Tibial nerve (tissue), 4 donors: Measurements from ENCODE around the gene MEIOB. TPM values are rescaled to one million over a fixed set of nuclear protein-coding genes. Genes with fewer than 3 reads are reported as not detected.

ENCODE experiments used
- DNase-seq, 2 donors: peaks; one replicate each; pipeline ENCODE4 v3.0.0-alpha.2; 2019; ENCODE audit warnings: low spot score in 2 of 2
- H3K27ac ChIP-seq, 4 donors: fragments of 200-600 bp; sonication (generic) in 3 of 4; one replicate each; pipeline ENCODE4 v1.5.1; 2017 to 2019; ENCODE audit warnings: mild to moderate bottlenecking in 1 of 4
- H3K27me3 ChIP-seq, 2 donors: fragments of 200-600 bp; sonication (generic) in 1 of 2; one replicate each; pipeline versions ENCODE4 v1.5.1 to v1.6.0; 2017 to 2019
- H3K36me3 ChIP-seq, 3 donors: fragments of 200-600 bp; sonication (generic); one replicate each; pipeline ENCODE4 v1.5.1; 2018 to 2019
- H3K4me1 ChIP-seq, 4 donors: fragments of 200-600 bp; sonication (generic) in 3 of 4; one replicate each; pipeline ENCODE4 v1.5.1; 2017 to 2019
- H3K4me3 ChIP-seq, 4 donors: fragments of 200-600 bp; sonication (generic) in 3 of 4; one replicate each; pipeline ENCODE4 v1.5.1; 2017 to 2019; ENCODE audit warnings: mild to moderate bottlenecking in 1 of 4, moderate library complexity in 1 of 4
- H3K9me3 ChIP-seq, 4 donors: fragments of 200-600 bp; sonication (generic) in 3 of 4; one replicate each; pipeline ENCODE4 v1.5.1; 2017 to 2019
- EP300 ChIP-seq, 2 donors: sonication (generic); formaldehyde crosslinking; IDR thresholded peaks; one replicate each; pipeline ENCODE4 v1.6.1; 2017; ENCODE audit warnings: antibody characterized with exemption in 2 of 2, mild to moderate bottlenecking in 1 of 2
- POLR2A ChIP-seq, 2 donors: fragments of 450-650 bp; IDR thresholded peaks; one replicate each; pipeline ENCODE4 v1.6.1; 2017; ENCODE audit warnings: antibody characterized with exemption in 2 of 2, mild to moderate bottlenecking in 2 of 2, moderate library complexity in 2 of 2
- WGBS, 2 donors: methylation state at CpG; one replicate each; pipeline ENCODE4 v1.1.5; 2018; 5-methylcytosine and 5-hydroxymethylcytosine counted together
- total RNA-seq, 4 donors: library from RNA; depleted of rRNA; stranded (reverse); fragments of >200 nt; gene quantifications; one replicate each; pipeline ENCODE4 v1.1.0, GENCODE V29; 2016
- TF ChIP-seq, protein P1 (sequence below), 5 experiments: fragments of 200-600 bp in 3 of 5; fragments of 450-650 bp in 2 of 5; sonication (generic) in 3 of 5; IDR thresholded peaks; one replicate each; pipeline ENCODE4 v1.5.1; 2016 to 2019; ENCODE audit warnings: antibody characterized with exemption in 5 of 5, mild to moderate bottlenecking in 3 of 5, moderate library complexity in 2 of 5

The MEIOB gene
- total RNA-seq, 4 donors from 2014 or later, result not detected

DNA sequence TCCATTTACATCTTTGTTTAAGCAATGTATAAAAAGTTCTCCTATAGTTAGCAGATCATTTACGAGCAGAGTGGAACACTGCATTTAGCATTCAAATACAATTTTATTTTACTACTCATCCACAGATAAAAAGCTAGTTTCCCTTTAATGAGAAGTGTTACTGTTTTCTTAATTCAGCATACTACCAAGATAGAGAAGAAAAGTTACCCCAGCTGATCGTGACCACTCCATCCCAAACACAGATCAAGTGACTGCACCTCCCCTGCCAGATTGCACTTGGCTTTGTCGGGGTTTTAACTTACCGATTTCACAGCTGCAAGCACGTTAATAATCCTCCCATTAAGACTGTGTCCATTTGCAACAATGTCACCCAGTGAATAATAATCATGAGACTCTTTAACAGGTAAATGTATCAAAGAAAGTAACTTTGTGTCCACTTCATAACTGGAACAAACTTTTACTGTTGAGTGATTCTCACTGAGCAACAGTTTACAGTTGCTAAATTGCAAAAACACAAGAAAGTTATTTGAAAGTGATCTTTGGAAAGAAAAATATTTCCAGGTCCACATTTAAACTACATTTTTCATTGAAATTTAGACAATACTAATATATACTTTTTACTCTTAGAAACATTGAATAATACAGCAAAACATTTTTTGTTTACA, 14.4 kb downstream of the MEIOB start:
- Histone ChIP-seq H3K36me3 (no peaks in the 10 kb centered on the region), H3K9me3 (no peaks in the 10 kb centered on the region), H3K27me3 (peaks cover 0 to 71% of the 10 kb centered on the region in 2 donors), H3K27ac (no peak overlapping the region), H3K4me1 (no peaks in the 10 kb centered on the region), H3K4me3 (no peak overlapping the region)
- WGBS, 2 donors, result 29 to 38% methylated on average over 5 of the region's 5 CpGs
- DNase-seq, result no peak
- TF ChIP-seq EP300 (IDR thresholded peaks at IDR 0.05) (no peak), POLR2A (IDR thresholded peaks at IDR 0.05) (no peak)

DNA sequence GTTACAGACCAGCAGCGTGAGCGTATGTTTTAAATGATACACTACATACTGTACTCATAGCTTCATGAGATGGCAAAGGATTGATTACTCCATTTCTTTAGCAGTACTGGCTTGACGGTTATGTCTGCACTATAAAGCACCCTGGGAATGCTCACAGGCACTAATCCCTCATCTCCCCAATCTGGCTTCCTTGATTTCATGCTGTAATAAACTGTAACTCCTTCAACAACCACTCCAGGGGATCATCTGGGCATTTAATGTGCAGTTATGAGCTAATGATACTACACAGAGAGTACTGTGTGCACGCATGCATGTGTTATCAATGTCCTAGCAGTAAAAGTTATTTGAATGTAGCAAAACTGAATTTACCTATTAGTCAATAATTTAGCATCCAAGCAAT, 20.2 kb downstream of the MEIOB start:
- H3K27ac ChIP-seq, result no peak overlapping the region
- H3K36me3 ChIP-seq, result no peaks in the 10 kb centered on the region
- no peak overlapping the region for H3K4me3 ChIP-seq
- TF ChIP-seq, protein P1, sequence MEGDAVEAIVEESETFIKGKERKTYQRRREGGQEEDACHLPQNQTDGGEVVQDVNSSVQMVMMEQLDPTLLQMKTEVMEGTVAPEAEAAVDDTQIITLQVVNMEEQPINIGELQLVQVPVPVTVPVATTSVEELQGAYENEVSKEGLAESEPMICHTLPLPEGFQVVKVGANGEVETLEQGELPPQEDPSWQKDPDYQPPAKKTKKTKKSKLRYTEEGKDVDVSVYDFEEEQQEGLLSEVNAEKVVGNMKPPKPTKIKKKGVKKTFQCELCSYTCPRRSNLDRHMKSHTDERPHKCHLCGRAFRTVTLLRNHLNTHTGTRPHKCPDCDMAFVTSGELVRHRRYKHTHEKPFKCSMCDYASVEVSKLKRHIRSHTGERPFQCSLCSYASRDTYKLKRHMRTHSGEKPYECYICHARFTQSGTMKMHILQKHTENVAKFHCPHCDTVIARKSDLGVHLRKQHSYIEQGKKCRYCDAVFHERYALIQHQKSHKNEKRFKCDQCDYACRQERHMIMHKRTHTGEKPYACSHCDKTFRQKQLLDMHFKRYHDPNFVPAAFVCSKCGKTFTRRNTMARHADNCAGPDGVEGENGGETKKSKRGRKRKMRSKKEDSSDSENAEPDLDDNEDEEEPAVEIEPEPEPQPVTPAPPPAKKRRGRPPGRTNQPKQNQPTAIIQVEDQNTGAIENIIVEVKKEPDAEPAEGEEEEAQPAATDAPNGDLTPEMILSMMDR (IDR thresholded peaks at IDR 0.05), result no peak
- TF ChIP-seq EP300 (IDR thresholded peaks at IDR 0.05), result no peak
- TF ChIP-seq POLR2A (IDR thresholded peaks at IDR 0.05), result no peak
- 62 to 75% methylated on average over 4 of the region's 4 CpGs for WGBS, 2 donors
- H3K4me1 ChIP-seq, result no peaks in the 10 kb centered on the region
- DNase-seq, result no peak
- H3K27me3 ChIP-seq, result peaks cover 0 to 24% of the 10 kb centered on the region in 2 donors
- no peaks in the 10 kb centered on the region for H3K9me3 ChIP-seq

DNA sequence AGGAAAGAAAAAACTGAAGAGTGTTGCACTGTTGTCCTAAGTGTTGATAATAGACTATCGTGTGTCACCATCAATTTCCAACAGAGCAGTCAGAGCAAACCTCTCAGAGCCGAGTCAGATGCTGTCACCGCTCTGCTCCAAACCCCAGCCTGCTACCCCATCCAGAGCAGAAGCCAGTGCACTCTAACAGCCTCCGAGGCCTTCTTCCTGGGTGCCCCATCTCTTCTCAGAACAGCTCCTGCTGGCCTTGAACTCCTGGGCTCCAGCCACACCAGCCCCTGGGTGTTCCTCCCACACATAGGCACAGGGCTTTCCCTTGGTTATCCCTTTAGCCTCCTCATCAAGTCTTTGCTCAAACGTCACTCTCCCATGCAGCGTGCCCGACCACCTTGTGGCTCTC, 21.0 kb downstream of the MEIOB start:
- WGBS, 2 donors, result 78 to 80% methylated on average over 7 of the region's 7 CpGs
- Histone ChIP-seq H3K27me3 (peaks cover 0 to 18% of the 10 kb centered on the region in 2 donors), H3K4me1 (no peaks in the 10 kb centered on the region), H3K9me3 (no peaks in the 10 kb centered on the region), H3K4me3 (no peak overlapping the region), H3K27ac (no peak overlapping the region), H3K36me3 (no peaks in the 10 kb centered on the region)
- no peak for DNase-seq
- TF ChIP-seq, protein P1 (IDR thresholded peaks at IDR 0.05), result no peak
- TF ChIP-seq EP300 (IDR thresholded peaks at IDR 0.05) (no peak), POLR2A (IDR thresholded peaks at IDR 0.05) (no peak)

DNA sequence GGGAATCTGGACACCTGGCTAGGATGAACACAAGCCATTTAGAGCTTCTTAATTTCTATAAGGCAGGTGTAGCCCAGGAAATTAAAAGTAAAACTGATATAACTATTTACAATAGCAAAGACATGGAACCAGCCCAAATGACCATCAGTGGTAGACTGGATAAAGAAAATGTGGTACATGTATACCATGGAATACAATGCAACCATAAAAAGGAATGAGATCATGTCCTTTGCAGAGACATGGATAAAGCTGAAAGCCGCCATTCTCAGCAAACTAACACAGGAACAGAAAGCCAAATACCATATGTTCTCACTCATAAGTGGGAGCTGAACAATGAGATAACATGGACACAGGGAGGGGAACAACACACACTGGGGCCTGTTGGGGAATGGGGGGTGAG, 25.5 kb downstream of the MEIOB start:
- DNase-seq, result no peak
- Histone ChIP-seq H3K36me3 (no peaks in the 10 kb centered on the region), H3K9me3 (no peaks in the 10 kb centered on the region), H3K4me1 (no peaks in the 10 kb centered on the region), H3K27ac (no peak overlapping the region), H3K27me3 (peaks cover 0 to 4% of the 10 kb centered on the region in 2 donors), H3K4me3 (no peak overlapping the region)
- 73 to 75% methylated on average over 1 of the region's 1 CpG for WGBS, 2 donors
- TF ChIP-seq, protein P1 (IDR thresholded peaks at IDR 0.05), result no peak
- TF ChIP-seq EP300 (IDR thresholded peaks at IDR 0.05), result no peak
- no peak for TF ChIP-seq POLR2A (IDR thresholded peaks at IDR 0.05)

- WGBS, 2 donors, result 68 to 69% methylated on average over 4 of the region's 4 CpGs
- Histone ChIP-seq H3K4me3 (no peak overlapping the region), H3K4me1 (no peaks in the 10 kb centered on the region), H3K27me3 (peaks cover 0 to 4% of the 10 kb centered on the region in 2 donors), H3K36me3 (no peaks in the 10 kb centered on the region), H3K9me3 (no peaks in the 10 kb centered on the region), H3K27ac (no peak overlapping the region)
- TF ChIP-seq EP300 (IDR thresholded peaks at IDR 0.05), result no peak
- TF ChIP-seq, protein P1 (IDR thresholded peaks at IDR 0.05), result no peak
- no peak for DNase-seq
Observed at GRCh38 chr16:1845985-1846384, 26.0 kb downstream of the MEIOB start.
